C4-2B (cell line): ENCODE measurements around the gene FOCAD.

Source experiments
- H3K27ac ChIP-seq: fragments of 450-650 bp; 2 replicates; pipeline ENCODE4 v1.5.1; 2017
- CTCF ChIP-seq: fragments of 450-650 bp; conservative IDR thresholded peaks from 2 replicates; pipeline ENCODE4 v1.5.1; 2017; ENCODE audit warnings: mild to moderate bottlenecking
- ZFX ChIP-seq: fragments of 450-650 bp; IDR thresholded peaks from 2 replicates; pipeline ENCODE4 v1.6.1; 2017

FOCAD gene

GRCh38 chr9:20884985-20885593 lies 201.0 kb downstream of the FOCAD start:
- TF ChIP-seq ZFX: no peak
- peak; percentile 86 for TF ChIP-seq CTCF
- no peak overlapping the region for H3K27ac ChIP-seq

- no peak overlapping the region for H3K27ac ChIP-seq
- TF ChIP-seq CTCF (no peak), ZFX (no peak)
Measured at GRCh38 chr9:20898885-20899554, 215.0 kb downstream of the FOCAD start.

GRCh38 chr9:20903212-20903611 lies 219.2 kb downstream of the FOCAD start:
- no peak overlapping the region for H3K27ac ChIP-seq
- no peak for TF ChIP-seq CTCF
- TF ChIP-seq ZFX: no peak

GRCh38 chr9:20904995-20905394 lies 220.9 kb downstream of the FOCAD start:
- H3K27ac ChIP-seq: no peak overlapping the region
- TF ChIP-seq ZFX: no peak
- TF ChIP-seq CTCF: no peak

GRCh38 chr9:20906326-20906725 lies 222.3 kb downstream of the FOCAD start:
- no peak for TF ChIP-seq ZFX
- no peak for TF ChIP-seq CTCF
- no peak overlapping the region for H3K27ac ChIP-seq

- H3K27ac ChIP-seq: no peak overlapping the region
- TF ChIP-seq ZFX (no peak), CTCF (no peak)
Measured at GRCh38 chr9:20908461-20908860, 224.4 kb downstream of the FOCAD start.

- TF ChIP-seq ZFX (no peak), CTCF (no peak)
- H3K27ac ChIP-seq: no peak overlapping the region
Measured at GRCh38 chr9:20914556-20914955, 230.5 kb downstream of the FOCAD start.
